Activated CD8-positive, alpha-beta T cell treated with anti-CD3 and anti-CD28 coated beads, Interleukin-2, amount 10 ng/mL, durations not matched to agents 7 days and 5 days (primary cell): ENCODE results near the gene ZNF8. TPM values are rescaled to one million over a fixed set of nuclear protein-coding genes. Genes with fewer than 3 reads are reported as not detected.
A peak's percentile ranks its signal among the peaks of the same experiment; 100 is the strongest.
"Not testable (repeated sequence)": the region's sequence is repeated elsewhere in the genome, so short reads cannot be mapped to it uniquely, and the experiment has no call there.

Source experiments
- ATAC-seq: fragments of 150-1000 bp; cut with Tn5 transposase; one replicate; pipeline ENCODE4 v1.10.0; 2021; ENCODE audit warnings: moderate library complexity
- CTCF ChIA-PET: fragments of 350-600 bp; sonication (Branson Sonifier 250); formaldehyde crosslinking; loops from one replicate; lab custom pipeline; 2021; ENCODE audit warnings: antibody characterized with exemption; lab: Charles Lee
- POLR2A ChIA-PET: fragments of 350-600 bp; sonication (Branson Sonifier 250); formaldehyde crosslinking; loops from one replicate; lab custom pipeline; 2021; ENCODE audit warnings: antibody characterized with exemption; lab: Charles Lee
- DNase-seq: peaks from one replicate; pipeline ENCODE4 v3.0.0-alpha.2; 2020
- H3K27ac Mint-ChIP-seq: one replicate; pipeline ENCODE4 v1.8.0; 2021; ENCODE audit warnings: mild to moderate bottlenecking, mixed read lengths
- H3K27me3 Mint-ChIP-seq: one replicate; pipeline ENCODE4 v1.8.0; 2021; ENCODE audit warnings: low read depth, mixed read lengths
- H3K36me3 Mint-ChIP-seq: one replicate; pipeline ENCODE4 v1.8.0; 2021; ENCODE audit warnings: low read depth, mixed read lengths
- H3K4me1 Mint-ChIP-seq: one replicate; pipeline ENCODE4 v1.8.0; 2021; ENCODE audit warnings: low read depth, mixed read lengths
- H3K4me3 Mint-ChIP-seq: one replicate; pipeline ENCODE4 v1.8.0; 2021; ENCODE audit warnings: mild to moderate bottlenecking, mixed read lengths
- H3K9me3 Mint-ChIP-seq: one replicate; pipeline ENCODE4 v1.8.0; 2022; ENCODE audit warnings: mixed read lengths; ENCODE audit not compliant: insufficient read depth
- total RNA-seq, 2 experiments: library from RNA; stranded (reverse); gene quantifications; one replicate each; pipeline ENCODE4 v1.2.3, GENCODE V29; 2021

The ZNF8 gene
- total RNA-seq, 2 experiments from 2014 or later = 4.7 TPM

DNA sequence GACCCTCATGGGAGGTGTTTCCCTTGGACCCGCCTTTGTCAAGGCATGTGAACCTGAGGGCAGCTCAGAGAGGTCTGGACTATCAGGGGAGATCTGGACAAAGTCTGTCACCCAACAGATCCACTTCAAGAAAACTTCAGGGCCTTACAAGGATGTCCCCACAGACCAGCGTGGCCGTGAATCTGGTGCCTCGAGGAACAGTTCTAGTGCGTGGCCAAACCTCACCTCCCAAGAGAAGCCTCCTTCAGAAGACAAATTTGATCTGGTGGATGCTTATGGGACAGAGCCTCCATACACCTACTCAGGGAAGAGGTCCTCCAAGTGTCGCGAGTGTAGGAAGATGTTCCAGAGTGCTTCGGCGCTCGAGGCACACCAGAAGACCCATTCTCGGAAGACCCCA lies 59.6 kb downstream of the ZNF8 start:
- ChIA-PET POLR2A (no interaction called here), CTCF (no interaction called here)
- H3K27ac Mint-ChIP-seq = no peak overlapping the region
- peaks cover 10% of the 10 kb centered on the region for H3K4me1 Mint-ChIP-seq
- no peak for ATAC-seq
- H3K36me3 Mint-ChIP-seq = peaks cover 55% of the 10 kb centered on the region
- DNase-seq = no peak
- no peaks in the 10 kb centered on the region for H3K27me3 Mint-ChIP-seq
- no peak overlapping the region for H3K4me3 Mint-ChIP-seq
- H3K9me3 Mint-ChIP-seq = no peaks in the 10 kb centered on the region

DNA sequence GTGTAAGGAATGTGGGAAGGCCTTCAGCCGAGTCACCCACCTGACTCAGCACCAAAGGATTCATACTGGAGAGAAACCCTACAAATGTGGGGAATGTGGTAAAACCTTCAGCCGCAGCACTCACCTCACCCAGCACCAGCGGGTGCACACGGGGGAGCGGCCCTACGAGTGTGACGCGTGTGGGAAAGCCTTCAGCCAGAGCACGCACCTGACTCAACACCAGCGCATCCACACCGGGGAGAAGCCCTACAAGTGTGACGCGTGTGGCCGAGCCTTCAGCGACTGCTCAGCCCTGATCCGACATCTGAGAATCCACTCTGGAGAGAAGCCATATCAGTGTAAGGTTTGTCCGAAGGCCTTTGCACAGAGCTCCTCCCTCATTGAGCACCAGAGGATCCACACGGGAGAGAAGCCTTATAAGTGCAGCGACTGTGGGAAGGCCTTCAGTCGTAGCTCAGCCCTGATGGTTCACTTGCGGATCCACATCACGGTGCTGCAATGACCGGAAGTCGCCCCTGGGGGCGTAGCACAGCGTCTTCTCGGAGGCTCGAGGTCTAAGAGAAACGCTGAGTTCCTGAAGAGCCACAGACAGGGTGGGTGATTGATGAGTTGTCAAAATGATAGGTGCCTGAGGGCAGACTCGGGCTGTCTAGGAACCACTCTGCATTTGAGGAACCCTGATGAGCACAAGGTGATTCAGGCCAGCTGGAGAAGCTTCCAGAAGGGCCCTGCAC lies 60.2 kb downstream of the ZNF8 start:
- ATAC-seq = no peak
- peaks cover 10% of the 10 kb centered on the region for H3K4me1 Mint-ChIP-seq
- H3K27ac Mint-ChIP-seq = no peak overlapping the region
- no peaks in the 10 kb centered on the region for H3K9me3 Mint-ChIP-seq
- no peak overlapping the region for H3K4me3 Mint-ChIP-seq
- CTCF ChIA-PET = interaction anchor here (1.4 kb wide), 1 partner anchor 16 kb away, joined by 5 read pairs; no protein-coding TSS in a partner anchor
- H3K27me3 Mint-ChIP-seq = no peaks in the 10 kb centered on the region
- DNase-seq = no peak
- POLR2A ChIA-PET = no interaction called here
- H3K36me3 Mint-ChIP-seq = peaks cover 57% of the 10 kb centered on the region

DNA sequence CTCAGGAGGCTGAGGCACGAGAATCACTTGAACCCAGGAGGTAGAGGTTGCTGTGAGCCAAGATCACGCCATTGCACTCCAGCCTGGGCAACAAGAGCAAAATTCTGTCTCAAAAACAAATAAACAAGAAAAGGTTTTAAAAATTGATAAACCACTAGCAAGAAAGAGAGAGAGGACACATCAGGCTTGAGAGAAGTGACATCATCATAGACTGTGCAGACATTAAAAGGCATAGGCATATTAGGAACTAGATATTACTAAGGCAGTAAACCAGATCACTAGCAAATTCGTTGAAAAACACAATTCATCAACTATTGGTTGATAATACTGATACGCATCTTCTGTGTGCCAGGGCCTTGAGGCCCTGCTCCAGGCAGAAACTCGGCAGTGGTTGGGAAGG lies 66.8 kb downstream of the ZNF8 start:
- Mint-ChIP-seq H3K36me3 (peaks cover 25% of the 10 kb centered on the region), H3K4me3 (peak overlapping the region; percentile 95), H3K4me1 (peaks cover 32% of the 10 kb centered on the region), H3K27me3 (no peaks in the 10 kb centered on the region), H3K9me3 (no peaks in the 10 kb centered on the region), H3K27ac (peak overlapping the region; percentile 6)
- ChIA-PET POLR2A (no interaction called here), CTCF (no interaction called here)
- ATAC-seq (no peak), DNase-seq (no peak)

DNA sequence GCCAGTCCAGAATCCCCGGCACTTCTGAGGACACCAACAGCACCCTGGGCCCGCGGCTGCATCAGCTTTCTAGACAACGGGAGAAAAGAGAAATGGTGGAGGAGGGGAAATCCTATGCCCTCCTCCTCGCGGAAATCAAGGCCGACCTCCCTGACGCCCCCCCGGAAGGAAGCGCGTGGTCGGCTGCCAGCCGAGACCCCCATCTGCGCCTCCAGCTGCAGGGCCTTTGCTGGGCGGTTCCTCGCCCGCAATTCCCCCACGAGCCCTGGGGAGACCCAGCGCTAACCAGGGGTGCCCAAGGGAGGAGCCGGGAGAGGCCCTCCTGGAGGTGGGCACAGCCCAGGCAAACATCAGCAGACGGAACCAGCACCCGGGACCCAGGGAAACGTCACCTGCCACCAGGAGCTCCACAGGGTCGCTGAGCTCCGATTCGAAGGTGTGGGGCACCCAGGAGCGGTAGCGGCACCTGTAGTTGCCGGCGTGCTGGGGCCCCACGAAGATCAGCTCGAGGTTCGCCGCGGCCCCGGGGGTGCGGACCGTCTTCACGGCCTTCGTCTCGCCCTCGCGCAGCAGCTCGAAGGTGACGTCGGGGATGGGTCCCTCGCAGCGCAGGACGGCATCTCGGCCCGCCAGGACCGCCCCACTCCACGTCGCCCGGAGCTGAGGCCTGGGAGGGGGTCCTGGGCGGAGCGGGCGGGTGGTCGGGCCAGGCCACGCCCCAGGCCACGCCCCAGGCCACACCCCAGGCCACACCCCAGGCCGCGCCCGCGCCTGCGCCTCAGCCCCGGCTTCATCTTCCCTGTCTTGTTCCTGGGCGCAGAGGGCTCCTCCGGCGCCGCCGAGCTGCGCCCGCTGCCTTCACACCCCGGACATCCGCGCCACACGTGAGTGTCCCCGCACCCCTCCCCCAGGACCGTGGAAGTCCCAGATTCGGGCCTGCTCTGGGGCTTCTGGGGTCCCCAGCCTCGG lies 68.5 kb downstream of the ZNF8 start:
- Mint-ChIP-seq H3K4me3 (peak overlapping the region; percentile 95), H3K9me3 (no peaks in the 10 kb centered on the region), H3K36me3 (peaks cover 33% of the 10 kb centered on the region), H3K4me1 (peaks cover 31% of the 10 kb centered on the region), H3K27me3 (no peaks in the 10 kb centered on the region), H3K27ac (peak overlapping the region; percentile 87)
- ATAC-seq (peak; percentile 93), DNase-seq (peak; percentile 80)
- ChIA-PET CTCF (interaction anchor here (0.6 to 2.4 kb wide), 7 partner anchors 9 to 172 kb away, joined by 3 to 13 read pairs (median 4); partner anchors contain the start of gene ZBTB45), POLR2A (interaction anchor here (0.6 to 3.4 kb wide), 13 partner anchors 9 to 197 kb away, joined by 3 to 25 read pairs (median 3); partner anchors contain the start of genes ERVK3-1, TRIM28, ZNF274 and ZNF497)

DNA sequence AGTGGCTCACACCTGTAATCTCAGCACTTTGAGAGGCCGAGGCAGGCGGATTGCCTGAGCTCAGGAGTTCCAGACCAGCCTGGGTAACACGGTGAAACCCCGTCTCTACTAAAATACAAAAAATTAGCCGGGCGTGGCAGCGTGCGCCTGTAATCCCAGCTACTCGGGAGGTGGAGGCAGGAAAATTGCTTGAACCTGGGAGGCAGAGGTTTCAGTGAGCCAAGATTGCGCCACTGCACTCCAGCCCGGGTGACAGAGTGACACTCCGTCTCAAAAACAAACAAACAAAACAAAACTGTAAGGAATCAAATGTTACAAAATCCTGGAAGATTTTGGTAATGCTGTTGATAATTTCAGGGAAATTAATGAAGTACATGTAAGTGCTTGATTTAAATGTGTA lies 69.3 kb downstream of the ZNF8 start:
- H3K27me3 Mint-ChIP-seq, H3K9me3 Mint-ChIP-seq, DNase-seq: not testable (repeated sequence)
- peak; percentile 2 for ATAC-seq
- H3K4me1 Mint-ChIP-seq = peaks cover 31% of the 10 kb centered on the region
- ChIA-PET CTCF (interaction anchor here (0.7 to 2.4 kb wide), 6 partner anchors 8 to 171 kb away, joined by 3 to 13 read pairs (median 4); partner anchors contain the start of gene ZBTB45), POLR2A (interaction anchor here (0.6 to 3.4 kb wide), 7 partner anchors 8 to 196 kb away, joined by 3 to 25 read pairs (median 3); partner anchors contain the start of genes TRIM28, ZNF274 and ZNF497)
- peak overlapping the region; percentile 87 for H3K27ac Mint-ChIP-seq
- peak overlapping the region; percentile 95 for H3K4me3 Mint-ChIP-seq
- peaks cover 32% of the 10 kb centered on the region for H3K36me3 Mint-ChIP-seq

DNA sequence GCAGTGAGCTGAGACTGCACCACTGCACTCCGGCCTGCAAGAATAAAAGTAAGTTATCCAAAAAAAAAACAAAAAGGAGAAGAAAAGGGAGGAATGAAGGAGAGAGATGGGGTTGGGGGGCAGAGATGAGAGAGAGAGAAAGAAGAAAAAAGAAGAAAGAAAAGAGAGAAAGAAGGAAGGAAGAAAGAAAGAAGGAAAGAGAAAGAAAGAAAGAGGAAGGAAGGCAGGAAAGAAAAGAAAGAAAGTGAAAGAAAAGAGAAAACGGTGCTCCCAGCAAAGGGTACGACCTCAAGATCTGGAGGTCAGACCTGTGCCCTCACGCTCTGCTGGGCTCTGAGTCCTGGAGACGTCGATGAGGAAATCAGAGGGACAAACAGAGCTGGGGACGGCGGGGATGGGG lies 70.8 kb downstream of the ZNF8 start:
- Mint-ChIP-seq H3K4me1 (peaks cover 33% of the 10 kb centered on the region), H3K27ac (peak overlapping the region; percentile 34), H3K36me3 (peaks cover 34% of the 10 kb centered on the region), H3K4me3 (peak overlapping the region; percentile 22), H3K9me3 (no peaks in the 10 kb centered on the region), H3K27me3 (no peaks in the 10 kb centered on the region)
- DNase-seq (no peak), ATAC-seq (no peak)
- CTCF ChIA-PET = no interaction called here
- POLR2A ChIA-PET = interaction anchor here (1.0 kb wide), 1 partner anchor 13 kb away, joined by 3 read pairs; the partner anchor contains the start of gene ZNF497

DNA sequence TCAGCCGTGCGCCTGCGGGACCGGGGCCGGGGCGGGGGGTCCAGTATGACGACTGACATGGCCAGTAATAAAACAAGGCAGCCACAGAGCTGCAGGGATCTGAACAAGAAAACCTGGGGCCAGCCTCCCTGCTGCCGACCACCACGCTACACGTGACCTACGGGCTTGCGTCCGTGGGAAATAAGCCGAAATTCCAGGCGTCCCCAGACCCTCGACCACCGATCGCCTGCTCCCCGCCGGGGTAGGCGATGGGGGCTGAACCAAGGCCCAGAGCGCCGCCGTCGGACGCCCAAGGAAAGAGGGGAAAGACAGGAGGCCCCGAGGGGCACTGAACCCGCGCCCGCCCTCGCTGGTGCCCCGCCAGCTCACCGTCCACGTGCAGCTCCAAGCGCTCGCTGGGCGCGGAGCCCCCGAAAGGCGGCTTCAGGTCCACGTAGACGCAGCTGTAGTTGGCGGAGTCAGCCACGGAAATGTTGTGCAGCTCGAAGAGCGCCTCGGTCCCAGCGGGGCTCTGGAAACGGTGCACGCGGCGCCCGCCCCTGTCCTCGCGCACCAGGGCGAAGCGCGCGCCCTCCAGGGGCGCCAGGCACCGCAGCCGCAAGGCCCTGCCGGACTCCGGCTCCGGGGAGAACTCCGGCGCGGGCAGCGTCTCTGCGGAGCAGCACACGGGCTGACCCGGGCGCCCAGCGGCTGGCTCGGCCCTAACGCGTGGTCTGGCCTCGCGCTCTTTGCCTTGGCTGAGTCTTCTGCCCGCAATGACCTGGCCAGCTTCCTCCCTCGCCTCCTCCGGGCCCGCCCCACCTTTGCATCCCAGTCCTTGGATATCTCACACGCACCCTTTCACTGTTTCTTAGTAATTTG lies 71.5 kb downstream of the ZNF8 start:
- ChIA-PET POLR2A (interaction anchor here (1.0 kb wide), 1 partner anchor 13 kb away, joined by 3 read pairs; the partner anchor contains the start of gene ZNF497), CTCF (no interaction called here)
- H3K4me3 Mint-ChIP-seq = no peak overlapping the region
- peaks cover 39% of the 10 kb centered on the region for H3K4me1 Mint-ChIP-seq
- no peaks in the 10 kb centered on the region for H3K9me3 Mint-ChIP-seq
- DNase-seq = no peak
- peaks cover 35% of the 10 kb centered on the region for H3K36me3 Mint-ChIP-seq
- H3K27ac Mint-ChIP-seq = peak overlapping the region; percentile 34
- no peak for ATAC-seq
- H3K27me3 Mint-ChIP-seq = no peaks in the 10 kb centered on the region

DNA sequence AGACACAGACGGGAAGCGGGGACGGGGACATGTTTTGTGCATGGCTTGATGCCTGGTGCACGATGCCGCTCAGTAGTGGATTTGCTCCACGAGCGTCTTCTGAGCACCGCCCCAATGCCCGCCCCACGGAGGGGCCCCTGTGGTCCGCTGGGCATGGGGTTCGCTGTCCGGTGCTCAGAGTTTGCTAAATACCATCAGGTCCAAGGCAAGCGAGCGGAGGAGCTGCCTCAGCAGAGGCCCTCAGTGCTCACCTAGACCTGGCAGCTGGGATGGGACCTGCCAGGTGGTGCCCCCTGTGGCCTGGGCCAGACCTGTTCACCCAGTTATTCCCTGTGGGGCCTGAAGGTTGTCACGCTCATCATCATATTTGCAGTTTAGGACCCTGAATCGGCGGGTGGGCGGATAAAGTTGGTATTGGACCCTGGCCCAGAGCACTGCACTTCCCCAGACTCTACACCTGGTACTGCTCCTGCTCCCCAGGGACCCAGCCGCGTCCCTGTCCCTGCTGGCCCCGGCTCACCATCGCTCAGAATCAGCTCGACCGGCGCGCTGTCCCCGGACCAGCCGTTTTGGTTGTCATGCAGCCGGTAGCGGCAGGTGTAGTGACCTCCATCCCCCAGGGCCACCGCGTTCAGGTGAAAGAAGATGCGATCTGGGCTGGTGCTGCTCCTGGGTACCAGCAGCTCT lies 72.3 kb downstream of the ZNF8 start:
- no peak overlapping the region for H3K4me3 Mint-ChIP-seq
- no peaks in the 10 kb centered on the region for H3K27me3 Mint-ChIP-seq
- H3K4me1 Mint-ChIP-seq = peaks cover 40% of the 10 kb centered on the region
- ATAC-seq (no peak), DNase-seq (no peak)
- ChIA-PET POLR2A (no interaction called here), CTCF (no interaction called here)
- no peak overlapping the region for H3K27ac Mint-ChIP-seq
- H3K36me3 Mint-ChIP-seq = peaks cover 40% of the 10 kb centered on the region
- H3K9me3 Mint-ChIP-seq = no peaks in the 10 kb centered on the region

DNA sequence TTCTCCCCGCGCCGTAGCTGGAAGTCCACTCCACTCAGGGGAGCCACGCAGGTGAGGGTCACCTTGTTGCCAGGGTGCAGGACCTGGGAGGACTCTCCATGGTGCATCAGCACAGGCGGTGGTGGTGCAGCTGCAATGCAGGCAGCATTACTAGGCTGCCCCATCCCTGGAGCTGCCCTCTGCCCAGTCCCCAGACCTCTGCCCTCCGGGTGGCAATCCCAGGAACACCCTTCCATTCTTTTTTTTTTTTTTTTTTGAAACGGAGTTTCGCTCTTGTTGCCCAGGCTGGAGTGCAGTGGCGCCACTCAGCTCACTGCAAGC lies 72.8 kb downstream of the ZNF8 start:
- Mint-ChIP-seq H3K4me3 (no peak overlapping the region), H3K9me3 (no peaks in the 10 kb centered on the region), H3K4me1 (peaks cover 42% of the 10 kb centered on the region), H3K36me3 (peaks cover 43% of the 10 kb centered on the region), H3K27me3 (no peaks in the 10 kb centered on the region), H3K27ac (no peak overlapping the region)
- POLR2A ChIA-PET = no interaction called here
- DNase-seq = no peak
- ATAC-seq = no peak
- CTCF ChIA-PET = no interaction called here

DNA sequence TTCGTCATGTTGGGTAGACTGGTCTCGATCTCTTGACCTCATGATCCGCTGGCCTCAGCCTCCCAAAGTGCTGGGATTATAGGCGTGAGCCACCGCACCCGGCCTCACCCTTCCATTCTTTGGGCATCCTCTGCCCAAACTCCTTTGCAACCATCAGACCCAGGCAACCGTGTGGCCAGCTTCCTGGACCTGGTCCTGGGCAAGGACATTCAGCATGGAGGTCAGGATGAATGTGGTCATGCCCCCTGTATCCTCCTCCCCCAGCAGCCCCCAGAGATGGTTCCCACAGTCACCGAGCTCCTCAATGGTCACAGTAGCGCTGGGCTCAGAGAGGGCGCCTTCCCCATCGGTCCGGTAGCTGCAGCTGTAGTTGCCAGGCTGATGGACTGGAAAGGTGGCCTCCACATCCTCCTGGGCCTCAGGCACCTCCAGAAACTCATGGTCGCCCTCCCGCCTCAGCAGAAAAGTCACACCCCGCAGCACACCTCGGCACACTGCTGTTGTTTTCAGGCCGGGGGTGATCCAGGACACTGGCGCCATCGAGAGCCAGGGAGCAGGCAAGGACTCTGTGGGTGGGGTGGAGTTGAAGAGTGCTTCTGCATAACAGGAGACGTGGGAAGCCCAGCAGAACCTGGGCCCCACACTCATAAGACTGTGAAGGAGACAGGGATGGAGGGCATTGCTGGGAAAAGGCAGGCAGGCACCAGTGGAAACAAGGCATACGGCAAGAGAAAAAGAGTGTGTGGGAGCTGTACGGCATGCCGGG lies 73.4 kb downstream of the ZNF8 start:
- no peaks in the 10 kb centered on the region for H3K27me3 Mint-ChIP-seq
- H3K4me1 Mint-ChIP-seq = peaks cover 45% of the 10 kb centered on the region
- H3K4me3 Mint-ChIP-seq = no peak overlapping the region
- no peaks in the 10 kb centered on the region for H3K9me3 Mint-ChIP-seq
- POLR2A ChIA-PET = no interaction called here
- no peak for DNase-seq
- peaks cover 43% of the 10 kb centered on the region for H3K36me3 Mint-ChIP-seq
- CTCF ChIA-PET = no interaction called here
- no peak for ATAC-seq
- H3K27ac Mint-ChIP-seq = no peak overlapping the region
